Activated gamma-delta T cell treated with Interleukin-2 at 50 U/mL for 16 hours (primary cell): ENCODE measurements around the gene KCNK3.

ENCODE experiments used
- DNase-seq: peaks from one replicate; pipeline ENCODE4 v3.0.0-alpha.2; 2020

Gene KCNK3

GRCh38 chr2:26691881-26692278 is 642 bp upstream of the KCNK3 start:
- DNase-seq, result no peak

GRCh38 chr2:26692897-26693849 is 651 bp downstream of the KCNK3 start:
- no peak for DNase-seq

- DNase-seq, result no peak
Measured at GRCh38 chr2:26694001-26694400, 1.5 kb downstream of the KCNK3 start.

GRCh38 chr2:26696351-26696816 is 3.9 kb downstream of the KCNK3 start:
- DNase-seq, result no peak

GRCh38 chr2:26697425-26697824 is 4.9 kb downstream of the KCNK3 start:
- no peak for DNase-seq

- no peak for DNase-seq
Measured at GRCh38 chr2:26699295-26699694, 6.8 kb downstream of the KCNK3 start.

- DNase-seq, result no peak
Measured at GRCh38 chr2:26700078-26700477, 7.6 kb downstream of the KCNK3 start.

GRCh38 chr2:26701596-26701995 is 9.1 kb downstream of the KCNK3 start:
- DNase-seq, result no peak

GRCh38 chr2:26702025-26702424 is 9.5 kb downstream of the KCNK3 start:
- DNase-seq, result no peak

- DNase-seq, result no peak
Measured at GRCh38 chr2:26704441-26704977, 12.0 kb downstream of the KCNK3 start.

GRCh38 chr2:26705126-26705525 is 12.6 kb downstream of the KCNK3 start:
- no peak for DNase-seq

GRCh38 chr2:26706093-26706492 is 13.6 kb downstream of the KCNK3 start:
- DNase-seq, result no peak

GRCh38 chr2:26706616-26707473 is 14.3 kb downstream of the KCNK3 start:
- no peak for DNase-seq

GRCh38 chr2:26707747-26708146 is 15.2 kb downstream of the KCNK3 start:
- DNase-seq, result no peak

GRCh38 chr2:26708457-26708856 is 15.9 kb downstream of the KCNK3 start:
- no peak for DNase-seq

GRCh38 chr2:26709323-26710110 is 17.0 kb downstream of the KCNK3 start:
- DNase-seq, result no peak

- DNase-seq, result no peak
Measured at GRCh38 chr2:26710145-26710544, 17.6 kb downstream of the KCNK3 start.

- no peak for DNase-seq
Measured at GRCh38 chr2:26710743-26711456, 18.4 kb downstream of the KCNK3 start.

GRCh38 chr2:26711457-26712161 is 19.1 kb downstream of the KCNK3 start:
- DNase-seq, result no peak

GRCh38 chr2:26712486-26713465 is 20.3 kb downstream of the KCNK3 start:
- no peak for DNase-seq
